GM21786 (cell line): ENCODE data around the gene ETNK2.

ENCODE experiments used
- ATAC-seq: cut with Tn5 transposase; IDR thresholded peaks from one replicate; pipeline ENCODE4 v1.9.1; 2021; ENCODE audit not compliant: unreplicated experiment

The ETNK2 gene

DNA sequence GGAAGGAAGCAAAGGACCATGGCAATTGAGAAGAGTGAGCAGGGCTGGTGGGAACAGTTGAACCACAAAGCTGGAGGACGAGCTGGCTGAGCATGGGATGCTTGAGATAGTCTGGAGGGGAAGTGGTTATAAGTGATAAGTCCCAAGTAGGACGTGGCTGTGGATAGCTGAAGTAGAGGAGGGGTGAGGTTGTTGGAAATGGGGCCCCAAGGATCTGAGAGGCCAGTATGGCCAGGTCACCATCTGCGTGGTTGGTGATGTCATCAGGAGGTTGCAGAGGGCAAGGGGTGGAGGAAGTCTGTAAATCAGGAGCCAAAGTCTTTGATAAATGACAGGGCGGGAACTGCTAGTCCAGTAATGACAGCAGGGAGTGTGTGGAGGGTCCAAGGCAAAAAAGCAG, 25.3 kb upstream of the ETNK2 start:
- no peak for ATAC-seq

DNA sequence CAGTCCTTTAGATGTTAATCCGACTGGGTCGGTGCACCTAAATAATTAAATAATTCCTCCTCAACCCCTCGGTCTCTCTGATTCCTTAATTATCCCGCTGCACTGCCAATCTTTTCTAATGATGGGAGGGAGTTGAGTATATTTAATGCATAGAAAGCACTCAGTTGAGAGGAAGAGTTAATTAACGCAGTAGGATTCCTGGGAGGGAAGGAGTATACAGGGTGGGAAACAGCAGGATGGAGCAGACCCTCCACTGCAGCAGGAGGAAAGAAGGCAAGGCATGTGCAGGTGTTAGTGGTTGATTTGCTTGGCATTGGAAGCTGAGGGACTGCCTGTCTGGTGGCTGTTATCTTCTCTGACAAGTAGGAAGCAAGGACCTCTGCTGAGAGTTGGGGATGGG, 24.2 kb upstream of the ETNK2 start:
- ATAC-seq = no peak

DNA sequence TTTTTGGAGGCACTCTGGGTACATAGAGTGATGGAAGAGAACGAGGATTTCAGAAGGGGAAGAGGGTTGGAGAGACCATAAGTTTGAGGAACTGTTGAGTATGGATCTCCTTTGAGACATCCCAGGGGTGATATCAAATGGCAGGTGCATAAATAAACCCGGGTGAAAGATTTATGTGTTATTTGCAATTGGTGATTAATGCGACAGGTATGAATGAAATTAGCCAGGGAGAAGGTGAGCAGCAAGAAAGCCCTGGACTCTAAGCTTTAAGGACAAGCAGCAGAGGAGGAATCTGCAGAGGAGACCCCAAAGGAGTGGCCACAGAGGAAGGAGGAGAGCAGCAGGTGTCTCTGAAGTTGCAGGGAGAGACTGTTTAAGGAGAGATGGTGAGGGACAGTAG, 23.1 kb upstream of the ETNK2 start:
- ATAC-seq = no peak

DNA sequence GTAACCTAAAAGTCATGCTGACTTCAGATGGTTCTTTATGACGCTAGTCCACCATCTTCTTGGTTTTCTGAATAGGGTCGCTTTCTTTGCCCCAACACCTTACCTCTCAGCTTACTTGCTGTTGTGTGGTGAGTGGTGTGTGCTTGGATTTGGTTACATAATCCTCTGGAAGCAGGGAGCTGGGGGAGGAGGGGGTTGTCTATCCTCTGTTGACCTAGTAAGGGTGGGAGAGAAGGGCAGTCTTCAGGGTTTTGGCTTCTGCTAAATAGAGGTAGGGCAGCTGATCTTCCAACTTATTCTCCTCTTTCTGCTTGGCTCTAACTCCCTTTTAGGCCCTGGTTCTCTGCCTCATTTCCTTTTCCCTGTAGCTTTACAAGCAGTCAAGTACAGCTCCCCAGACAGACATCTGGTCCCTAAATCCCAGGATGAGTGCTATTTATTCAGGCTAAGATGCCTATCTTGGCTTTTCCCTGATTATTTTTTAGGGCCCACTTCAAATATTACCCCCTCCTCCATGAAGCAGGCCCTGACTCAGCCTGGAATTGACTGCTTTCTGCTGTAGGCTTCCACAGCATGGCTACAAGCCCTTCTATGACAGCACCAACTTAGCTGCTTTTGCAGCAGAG, 20.7 kb upstream of the ETNK2 start:
- ATAC-seq = no peak

DNA sequence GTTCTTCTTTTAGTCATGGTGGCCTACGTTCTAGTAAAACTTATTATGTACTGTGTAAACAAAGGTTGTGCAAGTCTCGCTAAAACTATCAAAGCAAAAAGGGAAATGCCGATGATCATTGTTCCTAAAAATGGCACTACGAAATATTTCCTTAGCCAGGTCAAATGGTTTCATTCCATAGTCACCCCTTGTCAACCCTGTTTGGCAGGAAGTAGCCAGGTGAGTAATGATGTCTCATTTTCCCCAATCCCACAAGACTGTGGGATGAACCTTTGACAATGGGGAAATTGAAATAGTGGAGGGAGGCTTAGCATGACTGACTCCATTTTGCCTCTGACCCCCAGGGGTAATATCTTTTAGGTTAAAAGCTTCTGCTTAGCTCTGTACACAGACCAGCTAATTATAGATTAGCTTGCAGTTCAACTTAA, 19.9 kb upstream of the ETNK2 start:
- ATAC-seq = no peak

DNA sequence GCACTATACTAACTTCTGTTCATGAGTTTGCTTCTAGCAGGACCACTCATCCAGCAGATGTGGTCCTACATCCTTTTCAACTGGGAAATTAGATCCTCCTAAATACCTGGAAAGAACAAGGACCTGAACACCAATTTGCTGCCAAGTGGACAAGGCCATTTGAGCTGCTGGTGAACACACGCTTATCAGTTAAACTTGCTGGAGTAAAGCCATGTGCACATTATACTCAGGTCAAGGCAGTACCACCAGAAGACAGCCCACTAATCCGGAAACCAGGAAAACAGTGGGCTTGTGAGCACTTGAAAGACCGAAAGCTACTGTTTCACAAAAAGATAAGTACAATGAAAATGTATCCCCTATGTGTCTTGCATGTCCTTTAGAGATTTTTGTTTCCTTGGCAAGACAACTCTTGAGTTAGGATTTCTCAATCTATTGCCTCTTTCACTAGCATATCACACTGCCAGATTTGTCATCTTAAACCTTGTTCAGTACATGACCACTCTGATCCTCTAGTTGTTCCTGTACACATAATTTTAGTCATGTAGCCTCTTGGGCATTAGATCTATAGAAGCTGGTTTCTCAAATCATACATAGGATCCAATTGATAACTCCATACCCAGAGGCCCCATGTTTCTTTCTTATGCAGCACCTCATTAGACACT, 18.8 kb upstream of the ETNK2 start:
- ATAC-seq = no peak

DNA sequence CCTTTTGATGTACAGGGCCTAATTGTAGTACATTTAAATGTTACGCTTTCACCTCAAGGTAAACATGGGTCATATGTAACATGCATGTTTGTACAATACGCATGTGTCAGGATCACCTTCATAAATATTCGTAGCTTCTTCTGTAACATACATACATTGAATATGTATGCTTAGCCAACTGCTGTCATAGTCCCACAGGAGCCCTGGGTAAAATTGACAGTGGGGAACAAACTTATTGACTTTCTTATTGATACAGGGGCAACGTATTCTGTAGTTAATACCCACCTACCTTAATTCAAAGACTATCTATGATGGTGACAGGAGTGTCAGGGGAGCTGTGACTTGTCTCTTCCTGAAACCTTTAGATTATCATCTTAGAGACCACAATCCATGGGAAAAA, 18.0 kb upstream of the ETNK2 start:
- no peak for ATAC-seq

DNA sequence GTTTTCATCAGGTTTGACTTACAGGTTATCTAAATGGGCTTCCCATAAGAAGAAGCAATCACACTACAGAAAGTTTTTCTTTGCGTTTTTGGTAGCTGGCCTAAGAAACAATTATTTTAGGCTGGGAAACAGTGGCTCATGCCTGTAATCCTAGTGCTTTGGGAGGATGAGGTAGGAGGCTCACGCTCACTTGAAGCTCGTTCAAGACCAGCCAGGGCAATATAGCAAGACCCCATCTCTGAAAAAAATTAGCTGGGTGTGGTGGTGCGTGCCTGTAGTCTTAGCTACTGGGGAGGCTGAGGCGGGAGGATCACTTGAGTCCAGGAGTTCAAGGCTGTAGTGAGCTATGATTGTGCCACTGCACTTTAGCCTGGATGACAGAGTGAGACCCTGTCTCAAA, 15.9 kb upstream of the ETNK2 start:
- no peak for ATAC-seq

DNA sequence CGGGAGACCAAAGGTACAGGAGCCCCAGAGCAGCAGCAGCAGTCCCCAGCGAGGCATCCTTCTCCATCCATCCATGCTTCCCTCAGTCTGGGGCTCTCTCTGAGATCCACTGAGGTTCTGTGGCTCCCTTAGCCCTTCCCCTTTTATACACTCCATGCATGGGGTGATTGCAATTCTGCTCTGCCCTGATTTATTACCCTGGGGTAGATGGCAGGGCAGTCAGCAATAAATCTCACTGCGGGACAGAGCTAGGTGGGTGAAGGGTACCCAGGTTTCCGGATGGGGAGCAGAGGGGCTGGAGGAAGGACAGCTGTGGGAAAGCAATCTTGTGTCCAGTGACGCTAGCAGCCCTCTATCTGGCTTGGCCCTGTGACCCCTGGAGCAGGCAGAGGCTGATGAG, 14.4 kb upstream of the ETNK2 start, which contains the start of gene REN:
REN (minus strand) TSS at position 119 of the 400 bp plus-strand sequence; CDS start at position 75, 44 bp downstream.
- no peak for ATAC-seq

DNA sequence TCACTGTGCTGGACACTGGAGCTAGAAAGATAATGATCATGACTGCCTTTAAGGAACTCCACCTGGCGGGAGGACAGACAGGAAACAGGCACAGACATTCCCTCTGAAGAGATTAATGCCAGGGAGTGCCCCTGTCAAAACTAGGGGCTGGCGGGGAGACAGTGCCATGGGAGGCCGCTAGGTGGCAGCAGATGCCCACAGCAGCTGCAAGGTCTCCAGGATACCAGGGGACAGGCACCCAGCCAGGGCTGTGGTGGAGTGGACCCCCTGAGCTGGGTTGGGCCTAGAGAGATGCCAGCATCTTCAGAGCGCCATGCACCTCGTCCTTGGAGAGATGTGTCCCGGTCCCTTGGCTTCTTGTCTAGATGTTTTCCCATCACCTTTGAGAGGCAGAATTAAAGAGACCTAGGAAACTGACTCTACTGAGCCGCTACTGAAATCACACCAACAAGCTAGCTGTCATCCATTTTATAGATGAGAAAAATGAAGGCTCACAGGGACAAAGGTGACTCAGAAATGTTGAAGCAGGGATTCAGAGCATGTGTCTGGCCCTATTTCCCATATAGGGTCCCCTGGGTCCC, 10.7 kb upstream of the ETNK2 start:
- ATAC-seq = no peak

DNA sequence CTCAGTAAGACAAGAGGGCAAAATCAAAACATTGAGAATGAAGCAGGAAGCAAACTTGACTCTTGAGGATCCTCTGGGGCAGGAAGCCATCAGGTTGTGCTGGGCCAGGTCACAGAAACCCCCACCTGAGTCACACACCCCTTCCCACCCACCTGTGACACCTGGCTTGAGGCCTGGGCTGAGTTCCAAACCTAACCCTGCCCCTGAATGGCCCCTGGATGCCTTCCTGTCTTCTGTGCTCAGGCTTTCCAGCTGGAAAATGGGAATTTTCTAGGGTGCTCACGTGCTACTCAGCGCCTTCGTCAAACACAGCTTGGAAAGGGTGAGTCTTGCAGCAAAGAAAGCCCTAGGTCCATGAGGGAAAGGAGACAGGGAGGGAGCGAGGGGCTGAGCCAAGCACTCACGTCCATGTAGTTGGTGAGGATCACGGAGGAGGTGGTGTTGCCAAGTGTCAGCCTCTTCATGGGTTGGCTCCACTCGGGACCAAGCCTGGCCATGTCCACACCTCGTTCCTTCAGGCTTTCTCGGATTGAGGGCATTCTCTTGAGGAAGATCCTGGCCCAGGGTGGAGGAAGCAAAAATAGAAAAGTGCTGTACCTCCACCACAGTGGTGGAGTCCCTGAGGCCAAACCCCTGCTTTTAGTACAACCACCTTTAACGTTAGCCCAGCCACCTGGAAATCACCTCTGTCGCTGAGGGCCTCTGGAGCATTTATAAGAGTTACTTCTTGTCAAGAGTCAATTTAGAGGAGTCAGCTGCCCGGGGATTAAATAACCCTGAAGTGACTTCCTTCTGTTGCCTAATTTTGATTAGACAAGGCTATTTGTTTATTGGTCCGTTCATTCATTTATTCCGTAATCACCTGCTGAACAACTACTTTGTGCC, 10.0 kb upstream of the ETNK2 start:
- no peak for ATAC-seq

DNA sequence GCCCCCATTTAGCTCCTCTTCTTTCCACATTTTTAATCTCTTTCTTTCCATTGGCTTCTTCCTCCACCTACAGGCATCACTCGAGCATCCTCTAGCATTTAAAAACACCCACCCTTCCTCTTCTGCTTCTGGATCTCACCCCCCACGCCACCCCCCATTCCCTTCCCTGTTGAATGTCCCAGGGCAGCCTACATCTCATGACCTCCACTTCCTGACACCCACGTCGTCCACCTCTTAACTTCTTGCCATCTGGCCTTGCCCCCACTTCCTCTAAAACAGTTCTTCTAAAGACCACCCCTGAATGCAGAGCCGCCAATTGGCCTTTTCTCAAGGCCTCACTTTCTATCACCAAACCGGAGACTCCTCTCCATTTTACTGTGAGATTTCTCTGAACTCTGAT, 6.1 kb upstream of the ETNK2 start:
- ATAC-seq = no peak

DNA sequence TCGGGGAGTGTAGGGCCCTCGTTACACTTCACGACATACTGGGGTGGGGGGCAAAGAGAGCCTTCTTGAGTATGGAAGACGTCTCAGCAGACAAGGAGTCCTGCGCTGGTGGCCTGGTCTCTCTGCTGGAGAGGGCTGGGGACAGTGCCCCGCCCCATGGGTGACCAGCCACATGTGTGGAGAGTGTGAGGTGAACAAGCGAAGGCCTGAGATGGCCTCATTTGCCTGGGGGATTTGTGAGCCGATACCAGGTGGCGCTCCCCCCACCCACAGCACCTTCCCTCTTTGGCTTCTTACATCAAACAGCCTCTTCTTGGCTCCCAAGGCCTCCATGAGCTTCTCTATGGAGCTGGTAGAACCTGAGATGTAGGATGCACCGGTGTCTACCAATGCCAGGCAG, 4.0 kb upstream of the ETNK2 start:
- ATAC-seq = no peak

DNA sequence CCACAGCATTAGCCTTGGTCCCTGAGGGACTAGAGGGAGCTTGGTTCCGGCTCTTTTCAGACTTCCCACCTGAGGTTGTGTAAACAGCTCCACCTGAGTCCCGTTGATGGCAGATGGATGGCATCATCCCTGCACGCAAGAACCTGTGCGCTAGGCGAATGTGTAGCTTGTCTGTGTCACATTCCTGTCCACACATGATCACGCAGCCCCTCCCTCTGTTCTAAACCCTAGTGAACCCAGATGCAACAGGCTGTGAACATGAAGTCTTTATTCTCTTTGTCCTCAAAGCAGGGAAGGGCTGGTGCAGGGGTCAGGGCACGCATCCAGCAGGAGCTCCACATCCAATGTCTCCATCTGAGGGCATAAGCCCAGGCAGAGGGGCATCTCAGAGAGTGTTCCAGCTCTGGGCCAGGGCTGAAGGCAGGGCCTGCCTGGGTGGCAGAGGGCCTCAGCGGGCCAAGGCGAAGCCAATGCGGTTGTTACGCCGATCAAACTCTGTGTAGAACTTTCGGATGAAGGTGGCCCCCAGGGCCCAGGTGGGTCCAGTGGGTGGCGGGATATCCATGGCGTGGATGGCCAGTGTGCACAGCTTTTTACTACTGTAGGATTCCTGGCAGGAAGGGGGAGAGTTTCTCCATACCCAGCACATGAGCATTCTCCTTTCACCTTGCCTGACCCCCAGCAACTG, 2.9 kb upstream of the ETNK2 start:
- ATAC-seq = no peak

DNA sequence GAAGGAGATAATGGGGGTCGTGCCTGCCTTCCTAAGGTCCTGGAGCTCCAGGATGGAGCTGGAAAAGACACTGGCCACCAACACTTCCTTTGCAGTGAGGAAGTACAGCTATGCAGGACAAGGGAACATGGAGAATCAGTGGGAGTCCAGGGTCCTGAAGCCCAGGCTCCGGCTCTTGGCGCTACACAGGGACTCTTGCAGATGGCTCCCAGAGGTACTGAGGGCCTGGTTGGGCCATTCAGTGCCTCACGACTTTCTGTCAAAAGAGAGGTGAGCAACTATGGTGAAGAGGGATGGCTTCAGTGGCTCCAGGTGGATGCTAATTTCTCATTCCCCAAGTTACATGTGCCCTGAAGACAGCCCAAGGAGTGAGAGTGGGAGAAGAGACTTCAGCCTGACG, 1.8 kb upstream of the ETNK2 start:
- no peak for ATAC-seq

DNA sequence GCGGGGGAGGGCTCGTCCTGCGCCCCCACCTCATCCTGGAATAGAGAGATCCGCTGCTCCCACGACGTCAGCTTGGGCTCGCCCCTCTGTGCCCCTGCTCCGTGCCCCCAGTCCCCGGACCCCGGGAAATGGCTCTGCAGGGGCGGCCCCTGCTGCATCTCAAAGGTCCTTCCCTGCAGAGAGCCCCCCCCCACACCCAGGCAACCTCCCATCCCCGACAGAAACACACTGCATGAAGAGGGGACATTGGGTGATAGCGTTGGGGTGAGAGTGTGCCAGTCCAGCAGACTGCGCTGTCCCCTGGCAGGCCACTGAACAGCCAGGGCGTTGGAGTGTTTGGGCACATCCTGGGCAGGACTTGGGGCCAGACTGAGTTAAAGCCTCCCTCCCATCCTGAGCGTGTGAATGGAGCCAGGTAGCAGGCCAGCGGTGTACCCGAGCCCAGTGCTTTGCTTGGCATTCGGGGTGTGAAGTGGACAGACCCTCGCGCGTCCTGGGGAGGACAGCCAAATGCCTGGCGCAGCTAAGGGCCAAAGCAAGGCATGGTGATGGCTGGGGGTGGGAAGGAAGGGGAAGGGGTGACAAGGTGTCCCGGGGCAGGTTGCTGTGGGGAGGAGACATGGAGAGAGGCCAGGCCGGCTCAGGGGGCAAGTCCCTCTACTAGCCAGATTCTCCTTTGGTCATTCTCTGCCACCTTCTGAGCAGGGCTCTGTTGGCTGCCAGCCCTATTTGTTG, 633 bp upstream of the ETNK2 start:
- no peak for ATAC-seq

DNA sequence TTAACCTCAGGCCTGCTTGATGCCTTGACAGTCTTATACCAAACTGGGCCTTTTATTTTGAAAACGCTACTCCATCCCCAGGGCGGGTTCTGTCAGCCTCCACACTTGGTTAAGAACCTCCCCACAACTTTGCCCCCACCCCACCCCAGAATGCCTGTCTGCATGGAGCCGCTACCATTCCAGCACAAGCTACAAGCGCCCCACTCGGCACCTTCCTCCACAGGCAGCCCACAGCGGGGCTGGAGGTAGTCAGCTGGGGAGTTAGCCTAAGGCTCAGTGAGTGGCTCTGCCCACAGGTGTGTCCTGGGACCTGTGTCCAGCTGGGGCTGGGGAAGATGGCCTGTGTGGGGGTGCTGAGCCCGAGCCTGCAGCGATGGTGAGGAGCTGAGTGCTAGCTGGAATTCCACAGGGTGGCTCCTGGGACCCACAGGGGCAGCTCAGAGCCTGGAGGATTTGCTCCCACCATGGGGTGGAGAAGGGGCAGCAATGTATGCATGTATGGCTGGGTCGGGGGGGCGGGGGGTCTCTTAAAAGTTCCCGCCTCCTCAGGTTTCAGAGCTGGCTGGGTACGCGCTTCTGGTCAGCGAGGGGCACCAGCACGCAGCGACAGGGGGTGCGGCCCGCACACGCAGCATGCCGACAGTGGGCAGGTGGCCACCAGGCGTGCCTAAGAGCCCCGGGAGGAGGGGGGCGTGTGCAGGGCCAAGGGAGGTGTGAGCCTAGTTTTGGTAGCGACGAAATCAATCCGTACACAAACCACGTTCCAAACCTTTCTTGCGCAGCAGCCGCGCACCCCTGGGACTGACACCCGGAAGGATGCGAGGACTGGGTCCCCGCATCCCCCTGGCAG, 917 bp downstream of the ETNK2 start:
- ATAC-seq = no peak

DNA sequence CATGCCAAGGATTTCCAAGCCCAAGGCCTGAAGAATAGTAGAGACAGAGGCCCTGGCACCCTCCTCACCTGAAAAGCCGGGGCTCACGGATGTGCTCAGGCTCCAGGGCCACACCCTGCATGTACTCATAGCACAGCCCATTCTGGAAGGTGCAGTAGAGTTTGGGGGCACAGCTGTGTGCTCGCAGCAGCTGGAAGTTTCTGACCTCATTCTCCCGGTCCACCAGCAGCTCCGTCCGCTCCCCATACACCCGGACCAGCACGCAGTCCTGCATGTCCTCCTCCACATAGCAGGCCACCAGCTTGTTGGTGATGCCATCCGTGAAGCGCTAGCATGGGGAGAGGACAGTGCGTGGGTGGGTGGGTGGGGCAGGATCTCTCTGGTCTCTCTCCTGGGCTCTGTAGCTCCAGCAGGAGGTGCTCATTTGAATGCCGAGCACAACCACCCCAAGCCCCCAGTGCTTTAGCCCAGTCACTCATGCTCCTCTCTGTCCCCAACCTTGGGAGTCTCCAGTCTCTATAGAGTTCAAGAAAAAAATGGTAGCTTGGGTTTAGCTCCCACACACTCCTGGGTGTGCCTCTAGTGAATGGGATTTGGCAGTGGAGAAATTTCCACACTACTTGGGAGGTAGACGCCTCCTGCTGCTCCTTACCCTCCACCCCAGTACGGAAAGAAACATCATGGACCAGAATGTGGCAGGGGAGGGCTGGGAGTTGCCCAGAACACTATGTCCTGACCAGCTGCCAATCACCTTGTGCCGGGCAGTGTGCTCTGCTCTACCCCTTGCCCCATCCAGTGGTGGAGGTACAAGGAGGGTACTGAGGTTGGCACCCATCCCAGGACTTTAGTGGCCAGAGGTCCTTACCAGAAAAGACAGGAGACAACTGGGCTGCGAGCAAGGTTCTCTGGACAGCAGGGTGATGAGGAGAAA, 1.9 kb downstream of the ETNK2 start:
- ATAC-seq = no peak
